H1 (cell line): Measurements from ENCODE around the gene SLX9. TPM values are rescaled to one million over a fixed set of nuclear protein-coding genes. Genes with fewer than 3 reads are reported as not detected.

Experiments
- CTCF ChIA-PET: fragments of 300-600 bp; sonication (Branson Sonifier 250); formaldehyde crosslinking; loops from one replicate; lab custom pipeline; 2021; ENCODE audit not compliant: partially characterized antibody; lab: Charles Lee
- POLR2A ChIA-PET: fragments of 300-600 bp; sonication (Branson Sonifier 250); formaldehyde crosslinking; loops from one replicate; lab custom pipeline; 2021; ENCODE audit warnings: inconsistent platforms; ENCODE audit not compliant: partially characterized antibody; lab: Charles Lee
- DNase-seq, 2 experiments: peaks; one replicate each; pipeline versions ENCODE4 v3.0.0 to v3.0.0-alpha.2; 2010 to 2022; ENCODE audit warnings: low spot score in 2 of 2, low read depth in 1 of 2, mixed read lengths in 1 of 2
- FAIRE-seq: peaks from 2 replicates; lab custom pipeline; 2011; peaks lifted over from hg19 to GRCh38; lab: Jason Lieb, UNC
- H2AFZ ChIP-seq: 2 replicates; pipeline ENCODE4 v1.8.1; 2012; ENCODE audit warnings: low read length, inconsistent platforms
- H2AK5ac ChIP-seq: 2 replicates; pipeline ENCODE4 v1.6.1; 2013; ENCODE audit warnings: low read depth, low read length
- H2BK120ac ChIP-seq: replicated peaks from 2 replicates; pipeline ENCODE3; 2013; ENCODE audit warnings: low read depth, low read length, inconsistent platforms
- H2BK12ac ChIP-seq: 2 replicates; pipeline ENCODE4 v1.6.1; 2013; ENCODE audit warnings: low read depth, low read length
- H2BK15ac ChIP-seq: 2 replicates; pipeline ENCODE4 v1.6.1; 2013; ENCODE audit warnings: low read length
- H2BK20ac ChIP-seq: 2 replicates; pipeline ENCODE4 v1.6.1; 2013; ENCODE audit warnings: low read length
- H2BK5ac ChIP-seq: 2 replicates; pipeline ENCODE4 v1.6.1; 2013; ENCODE audit warnings: low read depth, low read length
- H3K14ac ChIP-seq: 2 replicates; pipeline ENCODE4 v1.6.1; 2013; ENCODE audit warnings: inconsistent platforms; ENCODE audit not compliant: insufficient read length
- H3K18ac ChIP-seq: 2 replicates; pipeline ENCODE4 v1.6.1; 2013; ENCODE audit warnings: low read length; ENCODE audit errors: extremely low read depth
- H3K23ac ChIP-seq: 2 replicates; pipeline ENCODE4 v1.6.1; 2013; ENCODE audit warnings: inconsistent platforms; ENCODE audit not compliant: insufficient read length
- H3K23me2 ChIP-seq: 2 replicates; pipeline ENCODE4 v1.6.1; 2013; ENCODE audit warnings: low read depth, low read length
- H3K27ac ChIP-seq: 2 replicates; pipeline ENCODE4 v1.6.1; 2011; ENCODE audit warnings: low read depth, low read length, inconsistent platforms
- H3K27me3 ChIP-seq, 4 experiments: replicated peaks in 1 of 4; 1 replicate in 1 of 4; 2 replicates in 3 of 4; pipeline versions ENCODE4 v1.6.1 to v1.8.1; 2011 to 2013; ENCODE audit warnings: low read length in 3 of 4, mild to moderate bottlenecking in 3 of 4, inconsistent platforms in 2 of 4, mixed read lengths in 2 of 4, moderate library complexity in 1 of 4; ENCODE audit not compliant: control insufficient read depth in 3 of 4, insufficient read depth in 3 of 4; ENCODE audit errors: extremely low read depth in 1 of 4
- H3K36me3 ChIP-seq, 4 experiments: 2 replicates each; pipeline versions ENCODE4 v1.6.1 to v1.8.1; 2011 to 2013; ENCODE audit warnings: mild to moderate bottlenecking in 4 of 4, low read length in 3 of 4, moderate library complexity in 2 of 4, control low read depth in 1 of 4, inconsistent platforms in 1 of 4; ENCODE audit not compliant: insufficient read depth in 4 of 4, control insufficient read depth in 2 of 4
- H3K4ac ChIP-seq: replicated peaks from 2 replicates; pipeline ENCODE3; 2013; ENCODE audit warnings: low read length, low read depth, mixed read lengths, inconsistent platforms; ENCODE audit not compliant: insufficient read length
- H3K4me1 ChIP-seq, 4 experiments: replicated peaks in 1 of 4; 1 replicate in 1 of 4; 2 replicates in 3 of 4; pipeline versions ENCODE4 v1.6.1 to v1.8.1; 2011 to 2013; ENCODE audit warnings: low read length in 3 of 4, inconsistent platforms in 2 of 4, mixed read lengths in 1 of 4; ENCODE audit not compliant: insufficient read depth in 4 of 4, control insufficient read depth in 3 of 4
- H3K4me2 ChIP-seq, 2 experiments: 2 replicates each; pipeline versions ENCODE4 v1.6.1 to v1.8.1; 2011 to 2013; ENCODE audit warnings: low read depth in 2 of 2, low read length in 2 of 2, control low read depth in 1 of 2, inconsistent platforms in 1 of 2, mild to moderate bottlenecking in 1 of 2; ENCODE audit not compliant: insufficient read depth in 1 of 2
- H3K4me3 ChIP-seq, 4 experiments: fragments of 200-600, 300-600 bp in 1 of 4; sonication (generic), shearing (Covaris generic), sonication (Bioruptor Twin) in 1 of 4; 2 replicates each; pipeline versions ENCODE4 v1.5.1 to v1.8.1; 2011 to 2016; ENCODE audit warnings: low read length in 4 of 4, low read depth in 3 of 4, control low read depth in 2 of 4, inconsistent platforms in 2 of 4, mild to moderate bottlenecking in 2 of 4, mixed read lengths in 1 of 4, moderate library complexity in 1 of 4; ENCODE audit not compliant: insufficient read depth in 2 of 4; ENCODE audit errors: extremely low read depth in 1 of 4
- H3K56ac ChIP-seq: replicated peaks from 2 replicates; pipeline ENCODE3; 2013; ENCODE audit warnings: low read depth, mild to moderate bottlenecking, mixed read lengths, low read length, inconsistent platforms; ENCODE audit not compliant: insufficient read length
- H3K79me1 ChIP-seq: 2 replicates; pipeline ENCODE4 v1.6.1; 2013; ENCODE audit warnings: low read depth, low read length, control low read depth
- H3K79me2 ChIP-seq, 2 experiments: 2 replicates each; pipeline versions ENCODE4 v1.6.1 to v1.8.1; 2012 to 2013; ENCODE audit warnings: low read length in 2 of 2, mild to moderate bottlenecking in 2 of 2, inconsistent platforms in 1 of 2; ENCODE audit not compliant: insufficient read depth in 2 of 2, control insufficient read depth in 1 of 2
- H3K9ac ChIP-seq, 4 experiments: replicated peaks in 1 of 4; 1 replicate in 1 of 4; 2 replicates in 3 of 4; pipeline versions ENCODE4 v1.6.1 to v1.8.1; 2011 to 2013; ENCODE audit warnings: low read depth in 3 of 4, low read length in 3 of 4, control low read depth in 2 of 4, mild to moderate bottlenecking in 2 of 4, moderate library complexity in 2 of 4, inconsistent platforms in 1 of 4; ENCODE audit errors: extremely low read depth in 1 of 4
- H3K9me3 ChIP-seq, 2 experiments: 2 replicates each; pipeline versions ENCODE4 v1.6.1 to v1.8.1; 2012 to 2013; ENCODE audit warnings: mild to moderate bottlenecking in 2 of 2, moderate library complexity in 2 of 2, control low read depth in 1 of 2, inconsistent platforms in 1 of 2, low read depth in 1 of 2, low read length in 1 of 2, mixed read lengths in 1 of 2; ENCODE audit not compliant: insufficient read depth in 2 of 2
- H4K20me1 ChIP-seq, 2 experiments: replicated peaks in 1 of 2; 2 replicates each; pipeline versions ENCODE3 to v1.8.1; 2011 to 2013; ENCODE audit warnings: inconsistent platforms in 2 of 2, low read length in 2 of 2, mild to moderate bottlenecking in 1 of 2; ENCODE audit not compliant: insufficient read depth in 2 of 2, control insufficient read depth in 1 of 2
- H4K5ac ChIP-seq: 2 replicates; pipeline ENCODE4 v1.6.1; 2013; ENCODE audit warnings: low read length, low read depth, mixed read lengths, inconsistent platforms; ENCODE audit not compliant: insufficient read length
- H4K8ac ChIP-seq: 2 replicates; pipeline ENCODE4 v1.8.0; 2013; ENCODE audit warnings: mild to moderate bottlenecking, moderate library complexity, low read length, inconsistent platforms; ENCODE audit not compliant: insufficient read depth; ENCODE audit errors: extremely low read depth
- H4K91ac ChIP-seq: replicated peaks from 2 replicates; pipeline ENCODE3; 2013; ENCODE audit warnings: low read length, mixed read lengths, inconsistent platforms; ENCODE audit not compliant: insufficient read length
- JUND ChIP-seq: IDR thresholded peaks from 2 replicates; pipeline ENCODE4 v1.6.1; 2011; ENCODE audit warnings: mild to moderate bottlenecking, improper control_type of control experiment, low read length
- SP1 ChIP-seq: IDR thresholded peaks from 2 replicates; pipeline ENCODE4 v1.6.1; 2011; ENCODE audit warnings: low read depth, low read length
- WGBS, 2 experiments: shearing (Covaris generic) in 1 of 2; methylation state at CpG; one replicate each; pipeline versions ENCODE4 v1.1.6 to v1.1.7; 2013 to 2015; ENCODE audit warnings: low lambda C conversion rate in 2 of 2, mixed read lengths in 2 of 2, inconsistent platforms in 1 of 2, low coverage in 1 of 2, missing lambda C conversion rate in 1 of 2; ENCODE audit not compliant: insufficient replicate concordance in 2 of 2, insufficient coverage in 1 of 2, insufficient read length in 1 of 2; ENCODE audit errors: extremely low coverage in 1 of 2, missing lambda C conversion rate in 1 of 2; 5-methylcytosine and 5-hydroxymethylcytosine counted together
- polyA plus RNA-seq, 7 experiments: library from polyadenylated mRNA; depleted of rRNA in 3 of 7; stranded (reverse) in 5 of 7; unstranded in 2 of 7; fragments of >200 nt in 5 of 7; fragments of 200-250 nt in 2 of 7; gene quantifications; 1 replicate in 5 of 7; 2 replicates in 1 of 7; 4 replicates in 1 of 7; pipeline versions ENCODE4 v1.2.1 to v1.2.3, GENCODE V29; 2011 to 2013; ENCODE audit warnings: missing spikeins in 2 of 7, mixed read lengths in 2 of 7
- total RNA-seq: library from RNA; stranded (reverse); fragmentation: NEBNext Ultra II Directional; extraction: Animal tissue kit (Norgen Biotek cat#: 25700); gene quantifications from 2 replicates; pipeline ENCODE4 v1.2.1, GENCODE V29; 2021
- TF ChIP-seq, protein P1 (sequence below): IDR thresholded peaks from 2 replicates; pipeline ENCODE4 v1.6.1; 2011; ENCODE audit warnings: low read length, improper control_type of control experiment

SLX9 gene
- total and polyA plus RNA-seq, 2 of the 8 experiments (the other 6 are each of a cell fraction or from before 2014, with no cell fraction given): 17.7 to 57.3 TPM

DNA sequence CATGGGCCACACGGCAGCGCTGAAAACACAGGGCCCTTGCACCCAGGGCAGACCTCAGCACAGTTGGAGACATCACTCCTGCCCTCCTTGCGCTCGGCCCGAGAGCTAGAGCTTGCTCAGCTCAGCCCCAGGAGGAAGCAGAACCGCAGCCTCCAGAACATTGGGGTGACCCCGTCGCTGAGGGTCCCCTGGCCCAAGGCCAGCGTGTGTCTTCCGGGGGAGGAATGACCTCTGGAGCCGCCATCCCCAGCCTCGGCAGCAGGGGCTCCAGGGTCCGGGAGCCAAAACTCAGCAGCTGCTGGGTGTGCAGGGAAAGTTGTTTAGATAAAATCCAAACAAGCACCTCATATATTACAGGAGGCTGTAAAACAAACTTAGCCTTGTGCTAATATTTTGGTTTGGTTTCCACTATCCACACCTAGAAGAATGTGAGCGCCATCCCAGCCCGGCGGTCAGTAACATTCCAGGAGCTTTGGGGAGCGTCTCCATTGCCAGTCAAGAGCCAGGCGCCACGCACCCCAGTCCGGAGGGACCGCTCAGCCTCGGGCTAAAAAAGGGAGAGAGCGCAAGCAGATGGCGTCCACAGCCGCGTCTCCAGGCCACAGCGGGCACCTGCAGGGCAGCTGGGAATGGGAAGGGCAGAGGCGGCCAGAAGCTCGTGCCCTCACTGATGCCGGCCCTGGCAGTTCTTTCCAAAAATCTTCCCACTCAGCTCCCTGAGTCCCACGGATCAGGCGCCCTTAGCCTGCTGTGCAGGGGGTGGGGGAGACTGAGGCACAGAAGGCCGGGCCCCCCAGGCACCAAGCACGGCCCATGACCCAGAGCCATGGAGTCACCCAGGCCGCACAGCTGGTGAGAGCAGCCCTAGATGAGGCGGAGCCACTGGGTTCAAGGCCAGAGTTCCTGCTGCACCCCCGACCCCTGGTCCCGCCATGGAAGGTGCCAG, 52.0 kb downstream of the SLX9 start:
- Histone ChIP-seq H3K4me1 (no peaks in the 10 kb centered on the region), H3K56ac (no peak overlapping the region), H3K9me3 (no peaks in the 10 kb centered on the region), H4K91ac (no peak overlapping the region), H4K20me1 (peaks cover 0 to 4% of the 10 kb centered on the region in 2 experiments), H3K4me2 (no peak overlapping the region), H3K23me2 (no peaks in the 10 kb centered on the region), H2BK12ac (no peak overlapping the region), H2BK120ac (no peak overlapping the region), H3K79me1 (no peaks in the 10 kb centered on the region), H2BK20ac (no peak overlapping the region), H3K4me3 (no peak overlapping the region), H3K27ac (no peak overlapping the region), H3K14ac (no peak overlapping the region), H2BK15ac (no peak overlapping the region), H3K23ac (no peak overlapping the region), H2AFZ (no peak overlapping the region), H3K9ac (no peak overlapping the region), H3K27me3 (no peaks in the 10 kb centered on the region; a peak in 1 of 7 replicates), H3K79me2 (no peaks in the 10 kb centered on the region), H4K5ac (no peak overlapping the region), H3K18ac (no peak overlapping the region), H4K8ac (no peak overlapping the region), H2BK5ac (no peak overlapping the region), H2AK5ac (no peak overlapping the region), H3K36me3 (no peaks in the 10 kb centered on the region), H3K4ac (no peak overlapping the region)
- no peak for DNase-seq
- WGBS, 2 experiments: 85% methylated on average over 30 of the region's 38 CpGs; no CpG with 5 or more reads in 1 of the 2 experiments
- ChIA-PET POLR2A (interaction anchor here (0.7 to 1.3 kb wide), 2 partner anchors 10 to 40 kb away, joined by 3 to 4 read pairs; no protein-coding TSS in a partner anchor), CTCF (interaction anchor here (0.7 to 4.3 kb wide), 7 partner anchors 14 to 146 kb away, joined by 3 to 22 read pairs (median 3); no protein-coding TSS in a partner anchor)
- no peak for FAIRE-seq
- TF ChIP-seq SP1: no peak
- no peak for TF ChIP-seq JUND
- TF ChIP-seq, protein P1, sequence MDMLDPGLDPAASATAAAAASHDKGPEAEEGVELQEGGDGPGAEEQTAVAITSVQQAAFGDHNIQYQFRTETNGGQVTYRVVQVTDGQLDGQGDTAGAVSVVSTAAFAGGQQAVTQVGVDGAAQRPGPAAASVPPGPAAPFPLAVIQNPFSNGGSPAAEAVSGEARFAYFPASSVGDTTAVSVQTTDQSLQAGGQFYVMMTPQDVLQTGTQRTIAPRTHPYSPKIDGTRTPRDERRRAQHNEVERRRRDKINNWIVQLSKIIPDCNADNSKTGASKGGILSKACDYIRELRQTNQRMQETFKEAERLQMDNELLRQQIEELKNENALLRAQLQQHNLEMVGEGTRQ: no peak
